Ishikawa (cell line): Measurements from ENCODE around the gene UNC93A.

Experiments used
- CEBPB ChIP-seq: IDR thresholded peaks from 2 replicates; pipeline ENCODE4 v1.6.1; 2012
- CREB1 ChIP-seq: IDR thresholded peaks from 2 replicates; pipeline ENCODE4 v1.6.1; 2012; ENCODE audit warnings: low read depth
- EP300 ChIP-seq: IDR thresholded peaks from 2 replicates; pipeline ENCODE4 v1.6.1; 2012; ENCODE audit warnings: borderline replicate concordance
- MAX ChIP-seq: IDR thresholded peaks from 2 replicates; pipeline ENCODE4 v1.6.1; 2012
- RAD21 ChIP-seq: IDR thresholded peaks from 2 replicates; pipeline ENCODE4 v1.6.1; 2012; ENCODE audit warnings: low read depth
- TAF1 ChIP-seq: IDR thresholded peaks from 2 replicates; pipeline ENCODE4 v1.6.1; 2012; ENCODE audit warnings: low read depth, mild to moderate bottlenecking
- TEAD4 ChIP-seq: IDR thresholded peaks from 2 replicates; pipeline ENCODE4 v1.6.1; 2012
- YY1 ChIP-seq: IDR thresholded peaks from 2 replicates; pipeline ENCODE4 v1.6.1; 2012; ENCODE audit warnings: low read depth
- TF ChIP-seq, protein P1 (sequence below): IDR thresholded peaks from 2 replicates; pipeline ENCODE4 v1.6.1; 2012; ENCODE audit warnings: low read depth, mild to moderate bottlenecking

- no peak for TF ChIP-seq RAD21
- no peak for TF ChIP-seq MAX
- TF ChIP-seq, protein P1, sequence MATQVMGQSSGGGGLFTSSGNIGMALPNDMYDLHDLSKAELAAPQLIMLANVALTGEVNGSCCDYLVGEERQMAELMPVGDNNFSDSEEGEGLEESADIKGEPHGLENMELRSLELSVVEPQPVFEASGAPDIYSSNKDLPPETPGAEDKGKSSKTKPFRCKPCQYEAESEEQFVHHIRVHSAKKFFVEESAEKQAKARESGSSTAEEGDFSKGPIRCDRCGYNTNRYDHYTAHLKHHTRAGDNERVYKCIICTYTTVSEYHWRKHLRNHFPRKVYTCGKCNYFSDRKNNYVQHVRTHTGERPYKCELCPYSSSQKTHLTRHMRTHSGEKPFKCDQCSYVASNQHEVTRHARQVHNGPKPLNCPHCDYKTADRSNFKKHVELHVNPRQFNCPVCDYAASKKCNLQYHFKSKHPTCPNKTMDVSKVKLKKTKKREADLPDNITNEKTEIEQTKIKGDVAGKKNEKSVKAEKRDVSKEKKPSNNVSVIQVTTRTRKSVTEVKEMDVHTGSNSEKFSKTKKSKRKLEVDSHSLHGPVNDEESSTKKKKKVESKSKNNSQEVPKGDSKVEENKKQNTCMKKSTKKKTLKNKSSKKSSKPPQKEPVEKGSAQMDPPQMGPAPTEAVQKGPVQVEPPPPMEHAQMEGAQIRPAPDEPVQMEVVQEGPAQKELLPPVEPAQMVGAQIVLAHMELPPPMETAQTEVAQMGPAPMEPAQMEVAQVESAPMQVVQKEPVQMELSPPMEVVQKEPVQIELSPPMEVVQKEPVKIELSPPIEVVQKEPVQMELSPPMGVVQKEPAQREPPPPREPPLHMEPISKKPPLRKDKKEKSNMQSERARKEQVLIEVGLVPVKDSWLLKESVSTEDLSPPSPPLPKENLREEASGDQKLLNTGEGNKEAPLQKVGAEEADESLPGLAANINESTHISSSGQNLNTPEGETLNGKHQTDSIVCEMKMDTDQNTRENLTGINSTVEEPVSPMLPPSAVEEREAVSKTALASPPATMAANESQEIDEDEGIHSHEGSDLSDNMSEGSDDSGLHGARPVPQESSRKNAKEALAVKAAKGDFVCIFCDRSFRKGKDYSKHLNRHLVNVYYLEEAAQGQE, result no peak
- no peak for TF ChIP-seq CREB1
- no peak for TF ChIP-seq YY1
- no peak for TF ChIP-seq EP300
- no peak for TF ChIP-seq TEAD4
- TF ChIP-seq TAF1, result no peak
- no peak for TF ChIP-seq CEBPB
Measured at GRCh38 chr6:167296293-167296690, 5.2 kb downstream of the UNC93A start.
